Middle frontal gyrus (tissue), 1 donor: Measurements from ENCODE around the gene KY.

Experiments used
- DNase-seq: peaks from one replicate; pipeline ENCODE4 v3.0.0-alpha.2; 2015; ENCODE audit warnings: low spot score; ENCODE audit errors: extremely low spot score

Gene KY

GRCh38 chr3:134650431-134651346 lies at the start of gene KY:
TSS of gene KY (minus strand) at chr3:134651022. CDS start at chr3:134650960, 62 bp downstream.
- DNase-seq, result peak; percentile 49

- no peak for DNase-seq
Measured at GRCh38 chr3:134699721-134700120, 48.9 kb upstream of the KY start.

GRCh38 chr3:134699141-134699711 lies 48.4 kb upstream of the KY start:
- DNase-seq, result no peak

- no peak for DNase-seq
Measured at GRCh38 chr3:134697830-134698689, 47.2 kb upstream of the KY start.

GRCh38 chr3:134696155-134696554 lies 45.3 kb upstream of the KY start:
- no peak for DNase-seq

GRCh38 chr3:134694946-134695543 lies 44.2 kb upstream of the KY start:
- no peak for DNase-seq

GRCh38 chr3:134694466-134694865 lies 43.6 kb upstream of the KY start:
- no peak for DNase-seq

GRCh38 chr3:134693804-134694203 lies 43.0 kb upstream of the KY start:
- no peak for DNase-seq

- no peak for DNase-seq
Measured at GRCh38 chr3:134693226-134693625, 42.4 kb upstream of the KY start.

- no peak for DNase-seq
Measured at GRCh38 chr3:134690226-134690625, 39.4 kb upstream of the KY start.

- DNase-seq, result no peak
Measured at GRCh38 chr3:134687642-134688041, 36.8 kb upstream of the KY start.

GRCh38 chr3:134685929-134686802 lies 35.3 kb upstream of the KY start:
- no peak for DNase-seq

- DNase-seq, result no peak
Measured at GRCh38 chr3:134682196-134682880, 31.5 kb upstream of the KY start.

- no peak for DNase-seq
Measured at GRCh38 chr3:134681522-134681900, 30.7 kb upstream of the KY start.

- no peak for DNase-seq
Measured at GRCh38 chr3:134680796-134681521, 30.1 kb upstream of the KY start.

- no peak for DNase-seq
Measured at GRCh38 chr3:134677987-134678308, 27.1 kb upstream of the KY start.

GRCh38 chr3:134677196-134677986 lies 26.6 kb upstream of the KY start:
- no peak for DNase-seq

- no peak for DNase-seq
Measured at GRCh38 chr3:134675726-134676256, 25.0 kb upstream of the KY start.
